Coronary artery (tissue), 2 donors: ENCODE results near the gene ORC4.
"Not testable (repeated sequence)": the region's sequence is repeated elsewhere in the genome, so short reads cannot be mapped to it uniquely, and the experiment has no call there.

ENCODE experiments used
- DNase-seq: peaks from one replicate; pipeline ENCODE4 v3.0.0-alpha.2; 2017; ENCODE audit warnings: low spot score
- H3K27ac ChIP-seq, 2 donors: fragments of 200-600 bp; sonication (generic); one replicate each; pipeline ENCODE4 v1.5.1; 2016 to 2019
- H3K4me3 ChIP-seq: fragments of 200-600 bp; sonication (generic); 2 replicates; pipeline ENCODE4 v1.5.1; 2016; ENCODE audit warnings: mild to moderate bottlenecking, moderate library complexity
- CTCF ChIP-seq: fragments of 200-600 bp; sonication (generic); IDR thresholded peaks from one replicate; pipeline ENCODE4 v1.5.1; 2019; ENCODE audit warnings: antibody characterized with exemption

ORC4 gene

GRCh38 chr2:148021886-148022285 is 1.3 kb upstream of the ORC4 start:
- H3K4me3 ChIP-seq: peak overlapping the region; percentile 99
- no peak for TF ChIP-seq CTCF
- peak overlapping the region; percentile 89 to 98 for H3K27ac ChIP-seq
- DNase-seq: no peak

DNA sequence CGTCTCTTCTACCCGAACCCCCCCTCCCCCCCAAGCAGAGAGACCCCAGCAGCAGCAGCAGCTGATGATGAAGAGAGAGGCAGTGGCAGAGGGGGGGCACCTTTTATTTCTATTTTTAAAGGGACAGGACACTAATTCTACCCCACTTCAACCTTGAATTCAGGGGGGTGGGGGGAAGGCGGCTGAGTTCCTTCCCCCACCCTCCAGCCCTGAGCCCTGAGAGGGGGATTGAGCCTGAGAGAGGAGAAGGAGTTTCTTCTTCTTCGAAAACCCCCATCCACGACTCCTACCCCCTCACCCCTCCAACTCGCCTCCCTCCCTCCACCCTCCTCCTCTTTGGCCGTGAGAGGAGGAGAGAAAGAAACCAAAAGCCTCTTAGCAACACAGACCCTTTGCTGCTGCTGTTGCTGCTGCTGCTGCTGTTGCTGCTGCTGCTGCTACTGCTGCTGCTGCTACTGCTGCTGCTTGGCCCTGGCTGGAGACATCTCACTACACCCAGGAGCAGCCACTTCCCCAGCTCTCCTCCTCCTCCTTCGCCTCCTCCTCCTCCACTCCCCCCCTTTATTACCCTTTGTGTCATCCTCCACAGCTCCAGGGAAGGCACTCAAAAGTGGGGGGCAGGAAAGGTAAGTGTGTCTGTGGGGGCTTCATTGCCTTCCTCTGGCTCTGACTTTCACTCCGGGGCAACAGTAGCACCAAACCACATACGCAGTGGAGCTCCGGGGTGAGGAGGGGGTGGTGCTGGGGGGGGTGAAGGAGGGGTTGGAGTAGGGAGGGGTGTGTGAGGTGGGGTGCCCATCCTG is 723 bp upstream of the ORC4 start, which contains the start of gene MBD5:
TSS of gene MBD5 (plus strand) at position 33 of the 803 bp plus-strand sequence.
- peak; percentile 76 for DNase-seq
- H3K4me3 ChIP-seq: peak within 1 kb of the TSS; percentile 99
- peak within 1 kb of the TSS; percentile 89 to 98 for H3K27ac ChIP-seq
- TF ChIP-seq CTCF: no peak

- TF ChIP-seq CTCF: no peak
- DNase-seq: no peak
- Histone ChIP-seq H3K27ac (no peak overlapping the region), H3K4me3 (no peak overlapping the region)
Measured at GRCh38 chr2:148014616-148015015, 5.9 kb downstream of the ORC4 start.

DNA sequence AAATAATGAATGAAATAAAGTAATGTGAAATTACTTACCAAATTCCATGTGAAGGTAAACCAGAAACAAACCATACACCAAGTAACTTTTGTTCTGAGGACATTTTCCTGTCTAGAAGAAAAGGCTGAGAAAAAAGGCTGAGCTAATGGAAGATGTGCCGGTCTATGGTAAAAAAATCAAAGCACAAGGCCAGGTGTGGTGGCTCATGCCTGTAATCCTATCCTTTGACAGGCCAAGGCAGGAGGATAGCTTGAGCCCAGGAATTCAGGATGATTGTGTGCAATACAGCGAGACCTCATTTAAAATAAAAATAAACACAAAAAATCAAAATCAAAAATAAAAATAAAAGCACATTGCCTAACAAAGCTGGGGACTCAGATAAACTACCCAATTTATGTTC is 6.7 kb downstream of the ORC4 start:
- DNase-seq: no peak
- Histone ChIP-seq H3K4me3 (no peak overlapping the region), H3K27ac (no peak overlapping the region)
- no peak for TF ChIP-seq CTCF

GRCh38 chr2:148008411-148008810 is 12.1 kb downstream of the ORC4 start:
- not testable (repeated sequence) for H3K4me3 ChIP-seq, DNase-seq, H3K27ac ChIP-seq

- no peak for DNase-seq
- no peak overlapping the region for H3K4me3 ChIP-seq
- no peak for TF ChIP-seq CTCF
- no peak overlapping the region for H3K27ac ChIP-seq
Measured at GRCh38 chr2:148007219-148007900, 13.2 kb downstream of the ORC4 start.

GRCh38 chr2:148006249-148007007 is 14.1 kb downstream of the ORC4 start:
- no peak for TF ChIP-seq CTCF

GRCh38 chr2:148002420-148002819 is 18.1 kb downstream of the ORC4 start:
- not testable (repeated sequence) for H3K4me3 ChIP-seq, DNase-seq

More at GRCh38 chr2:148006249-148007007, 14.1 kb downstream of the ORC4 start:
- Histone ChIP-seq H3K27ac (no peak overlapping the region), H3K4me3 (no peak overlapping the region)
- DNase-seq: no peak

More at GRCh38 chr2:148002420-148002819, 18.1 kb downstream of the ORC4 start:
- H3K27ac ChIP-seq: not testable (repeated sequence)
